Nephron (organoid): ENCODE results near the gene LPAR2.
A peak's percentile ranks its signal among the peaks of the same experiment; 100 is the strongest.

Experiments
- H3K27ac Mint-ChIP-seq, 3 experiments: 2 replicates each; pipeline ENCODE4 v1.8.0; 2020; ENCODE audit warnings: mixed read lengths in 3 of 3, mild to moderate bottlenecking in 2 of 3, moderate library complexity in 1 of 3
- H3K27me3 Mint-ChIP-seq: 2 replicates; pipeline ENCODE4 v1.8.0; 2021; ENCODE audit warnings: low read depth, mild to moderate bottlenecking, moderate library complexity, mixed read lengths
- H3K36me3 Mint-ChIP-seq: 2 replicates; pipeline ENCODE4 v1.8.0; 2020; ENCODE audit warnings: low read depth, mixed read lengths
- H3K4me1 Mint-ChIP-seq: 2 replicates; pipeline ENCODE4 v1.8.0; 2020; ENCODE audit warnings: mixed read lengths
- H3K4me3 Mint-ChIP-seq, 3 experiments: 2 replicates each; pipeline ENCODE4 v1.8.0; 2020; ENCODE audit warnings: mild to moderate bottlenecking in 3 of 3, mixed read lengths in 3 of 3, moderate library complexity in 2 of 3
- H3K9me3 Mint-ChIP-seq: 2 replicates; pipeline ENCODE4 v1.8.0; 2020; ENCODE audit warnings: mixed read lengths
- CTCF ChIP-seq, 3 experiments: fragments of 200-600 bp; sonication (generic); IDR thresholded peaks; one replicate each; pipeline ENCODE4 v1.5.0; 2021; ENCODE audit warnings: antibody characterized with exemption in 3 of 3; ENCODE audit not compliant: unreplicated experiment in 3 of 3

Gene LPAR2

GRCh38 chr19:19661675-19662251 lies 33.7 kb upstream of the LPAR2 start:
- no peak for TF ChIP-seq CTCF (IDR thresholded peaks at IDR 0.05; ENCODE audit: unreplicated experiment in 3 of 3)
- Mint-ChIP-seq H3K27ac (peak overlapping the region in 1 of 3 experiments; percentile 48), H3K27me3 (no peaks in the 10 kb centered on the region), H3K4me3 (peak overlapping the region; percentile 92 to 95 (median 94)), H3K4me1 (peaks cover 20% of the 10 kb centered on the region), H3K9me3 (no peaks in the 10 kb centered on the region), H3K36me3 (peaks cover 18% of the 10 kb centered on the region)

GRCh38 chr19:19661141-19661674 lies 33.2 kb upstream of the LPAR2 start:
- no peak for TF ChIP-seq CTCF (IDR thresholded peaks at IDR 0.05; ENCODE audit: unreplicated experiment in 3 of 3)
- Mint-ChIP-seq H3K4me3 (peak overlapping the region; percentile 92 to 95 (median 94)), H3K9me3 (no peaks in the 10 kb centered on the region), H3K27me3 (no peaks in the 10 kb centered on the region), H3K36me3 (peaks cover 20% of the 10 kb centered on the region), H3K27ac (peak overlapping the region in 1 of 3 experiments; percentile 68), H3K4me1 (peaks cover 20% of the 10 kb centered on the region)

- H3K9me3 Mint-ChIP-seq: no peaks in the 10 kb centered on the region
- H3K4me3 Mint-ChIP-seq: peak overlapping the region in 2 of 3 experiments; percentile 9 to 38
- H3K4me1 Mint-ChIP-seq: peaks cover 20% of the 10 kb centered on the region
- TF ChIP-seq CTCF (IDR thresholded peaks at IDR 0.05; ENCODE audit: unreplicated experiment in 3 of 3): no peak
- H3K27ac Mint-ChIP-seq: no peak overlapping the region
- no peaks in the 10 kb centered on the region for H3K27me3 Mint-ChIP-seq
- H3K36me3 Mint-ChIP-seq: peaks cover 26% of the 10 kb centered on the region
Measured at GRCh38 chr19:19659646-19660245, 31.7 kb upstream of the LPAR2 start.

- Mint-ChIP-seq H3K36me3 (peaks cover 42% of the 10 kb centered on the region), H3K4me3 (no peak overlapping the region), H3K4me1 (peaks cover 14% of the 10 kb centered on the region), H3K27ac (no peak overlapping the region), H3K27me3 (no peaks in the 10 kb centered on the region), H3K9me3 (no peaks in the 10 kb centered on the region)
- TF ChIP-seq CTCF (IDR thresholded peaks at IDR 0.05; ENCODE audit: unreplicated experiment in 3 of 3): no peak
Measured at GRCh38 chr19:19657397-19657783, 29.4 kb upstream of the LPAR2 start.

- Mint-ChIP-seq H3K9me3 (no peaks in the 10 kb centered on the region), H3K27me3 (no peaks in the 10 kb centered on the region), H3K36me3 (peaks cover 47% of the 10 kb centered on the region), H3K4me1 (peaks cover 7% of the 10 kb centered on the region), H3K4me3 (no peak overlapping the region), H3K27ac (no peak overlapping the region)
- TF ChIP-seq CTCF (IDR thresholded peaks at IDR 0.05; ENCODE audit: unreplicated experiment in 3 of 3): no peak
Measured at GRCh38 chr19:19656451-19657396, 28.7 kb upstream of the LPAR2 start.
